H1 (cell line): ENCODE measurements around the gene BEX2. TPM values are rescaled to one million over a fixed set of nuclear protein-coding genes. Genes with fewer than 3 reads are reported as not detected.

Source experiments
- CTCF ChIA-PET: fragments of 300-600 bp; sonication (Branson Sonifier 250); formaldehyde crosslinking; loops from one replicate; lab custom pipeline; 2021; ENCODE audit not compliant: partially characterized antibody; lab: Charles Lee
- POLR2A ChIA-PET: fragments of 300-600 bp; sonication (Branson Sonifier 250); formaldehyde crosslinking; loops from one replicate; lab custom pipeline; 2021; ENCODE audit warnings: inconsistent platforms; ENCODE audit not compliant: partially characterized antibody; lab: Charles Lee
- DNase-seq, 2 experiments: peaks; one replicate each; pipeline versions ENCODE4 v3.0.0 to v3.0.0-alpha.2; 2010 to 2022; ENCODE audit warnings: low spot score in 2 of 2, low read depth in 1 of 2, mixed read lengths in 1 of 2
- FAIRE-seq: peaks from 2 replicates; lab custom pipeline; 2011; peaks lifted over from hg19 to GRCh38; lab: Jason Lieb, UNC
- H2AFZ ChIP-seq: 2 replicates; pipeline ENCODE4 v1.8.1; 2012; ENCODE audit warnings: low read length, inconsistent platforms
- H2AK5ac ChIP-seq: 2 replicates; pipeline ENCODE4 v1.6.1; 2013; ENCODE audit warnings: low read depth, low read length
- H2BK120ac ChIP-seq: replicated peaks from 2 replicates; pipeline ENCODE3; 2013; ENCODE audit warnings: low read depth, low read length, inconsistent platforms
- H2BK12ac ChIP-seq: 2 replicates; pipeline ENCODE4 v1.6.1; 2013; ENCODE audit warnings: low read depth, low read length
- H2BK15ac ChIP-seq: 2 replicates; pipeline ENCODE4 v1.6.1; 2013; ENCODE audit warnings: low read length
- H2BK20ac ChIP-seq: 2 replicates; pipeline ENCODE4 v1.6.1; 2013; ENCODE audit warnings: low read length
- H2BK5ac ChIP-seq: 2 replicates; pipeline ENCODE4 v1.6.1; 2013; ENCODE audit warnings: low read depth, low read length
- H3K14ac ChIP-seq: 2 replicates; pipeline ENCODE4 v1.6.1; 2013; ENCODE audit warnings: inconsistent platforms; ENCODE audit not compliant: insufficient read length
- H3K18ac ChIP-seq: 2 replicates; pipeline ENCODE4 v1.6.1; 2013; ENCODE audit warnings: low read length; ENCODE audit errors: extremely low read depth
- H3K23ac ChIP-seq: 2 replicates; pipeline ENCODE4 v1.6.1; 2013; ENCODE audit warnings: inconsistent platforms; ENCODE audit not compliant: insufficient read length
- H3K23me2 ChIP-seq: 2 replicates; pipeline ENCODE4 v1.6.1; 2013; ENCODE audit warnings: low read depth, low read length
- H3K27ac ChIP-seq: 2 replicates; pipeline ENCODE4 v1.6.1; 2011; ENCODE audit warnings: low read depth, low read length, inconsistent platforms
- H3K27me3 ChIP-seq, 4 experiments: replicated peaks in 1 of 4; 1 replicate in 1 of 4; 2 replicates in 3 of 4; pipeline versions ENCODE4 v1.6.1 to v1.8.1; 2011 to 2013; ENCODE audit warnings: low read length in 3 of 4, mild to moderate bottlenecking in 3 of 4, inconsistent platforms in 2 of 4, mixed read lengths in 2 of 4, moderate library complexity in 1 of 4; ENCODE audit not compliant: control insufficient read depth in 3 of 4, insufficient read depth in 3 of 4; ENCODE audit errors: extremely low read depth in 1 of 4
- H3K36me3 ChIP-seq, 4 experiments: 2 replicates each; pipeline versions ENCODE4 v1.6.1 to v1.8.1; 2011 to 2013; ENCODE audit warnings: mild to moderate bottlenecking in 4 of 4, low read length in 3 of 4, moderate library complexity in 2 of 4, control low read depth in 1 of 4, inconsistent platforms in 1 of 4; ENCODE audit not compliant: insufficient read depth in 4 of 4, control insufficient read depth in 2 of 4
- H3K4ac ChIP-seq: replicated peaks from 2 replicates; pipeline ENCODE3; 2013; ENCODE audit warnings: low read length, low read depth, mixed read lengths, inconsistent platforms; ENCODE audit not compliant: insufficient read length
- H3K4me1 ChIP-seq, 4 experiments: replicated peaks in 1 of 4; 1 replicate in 1 of 4; 2 replicates in 3 of 4; pipeline versions ENCODE4 v1.6.1 to v1.8.1; 2011 to 2013; ENCODE audit warnings: low read length in 3 of 4, inconsistent platforms in 2 of 4, mixed read lengths in 1 of 4; ENCODE audit not compliant: insufficient read depth in 4 of 4, control insufficient read depth in 3 of 4
- H3K4me2 ChIP-seq, 2 experiments: 2 replicates each; pipeline versions ENCODE4 v1.6.1 to v1.8.1; 2011 to 2013; ENCODE audit warnings: low read depth in 2 of 2, low read length in 2 of 2, control low read depth in 1 of 2, inconsistent platforms in 1 of 2, mild to moderate bottlenecking in 1 of 2; ENCODE audit not compliant: insufficient read depth in 1 of 2
- H3K4me3 ChIP-seq, 4 experiments: fragments of 200-600, 300-600 bp in 1 of 4; sonication (generic), shearing (Covaris generic), sonication (Bioruptor Twin) in 1 of 4; 2 replicates each; pipeline versions ENCODE4 v1.5.1 to v1.8.1; 2011 to 2016; ENCODE audit warnings: low read length in 4 of 4, low read depth in 3 of 4, control low read depth in 2 of 4, inconsistent platforms in 2 of 4, mild to moderate bottlenecking in 2 of 4, mixed read lengths in 1 of 4, moderate library complexity in 1 of 4; ENCODE audit not compliant: insufficient read depth in 2 of 4; ENCODE audit errors: extremely low read depth in 1 of 4
- H3K56ac ChIP-seq: replicated peaks from 2 replicates; pipeline ENCODE3; 2013; ENCODE audit warnings: low read depth, mild to moderate bottlenecking, mixed read lengths, low read length, inconsistent platforms; ENCODE audit not compliant: insufficient read length
- H3K79me1 ChIP-seq: 2 replicates; pipeline ENCODE4 v1.6.1; 2013; ENCODE audit warnings: low read depth, low read length, control low read depth
- H3K79me2 ChIP-seq, 2 experiments: 2 replicates each; pipeline versions ENCODE4 v1.6.1 to v1.8.1; 2012 to 2013; ENCODE audit warnings: low read length in 2 of 2, mild to moderate bottlenecking in 2 of 2, inconsistent platforms in 1 of 2; ENCODE audit not compliant: insufficient read depth in 2 of 2, control insufficient read depth in 1 of 2
- H3K9ac ChIP-seq, 4 experiments: replicated peaks in 1 of 4; 1 replicate in 1 of 4; 2 replicates in 3 of 4; pipeline versions ENCODE4 v1.6.1 to v1.8.1; 2011 to 2013; ENCODE audit warnings: low read depth in 3 of 4, low read length in 3 of 4, control low read depth in 2 of 4, mild to moderate bottlenecking in 2 of 4, moderate library complexity in 2 of 4, inconsistent platforms in 1 of 4; ENCODE audit errors: extremely low read depth in 1 of 4
- H3K9me3 ChIP-seq, 2 experiments: 2 replicates each; pipeline versions ENCODE4 v1.6.1 to v1.8.1; 2012 to 2013; ENCODE audit warnings: mild to moderate bottlenecking in 2 of 2, moderate library complexity in 2 of 2, control low read depth in 1 of 2, inconsistent platforms in 1 of 2, low read depth in 1 of 2, low read length in 1 of 2, mixed read lengths in 1 of 2; ENCODE audit not compliant: insufficient read depth in 2 of 2
- H4K20me1 ChIP-seq, 2 experiments: replicated peaks in 1 of 2; 2 replicates each; pipeline versions ENCODE3 to v1.8.1; 2011 to 2013; ENCODE audit warnings: inconsistent platforms in 2 of 2, low read length in 2 of 2, mild to moderate bottlenecking in 1 of 2; ENCODE audit not compliant: insufficient read depth in 2 of 2, control insufficient read depth in 1 of 2
- H4K5ac ChIP-seq: 2 replicates; pipeline ENCODE4 v1.6.1; 2013; ENCODE audit warnings: low read length, low read depth, mixed read lengths, inconsistent platforms; ENCODE audit not compliant: insufficient read length
- H4K8ac ChIP-seq: 2 replicates; pipeline ENCODE4 v1.8.0; 2013; ENCODE audit warnings: mild to moderate bottlenecking, moderate library complexity, low read length, inconsistent platforms; ENCODE audit not compliant: insufficient read depth; ENCODE audit errors: extremely low read depth
- H4K91ac ChIP-seq: replicated peaks from 2 replicates; pipeline ENCODE3; 2013; ENCODE audit warnings: low read length, mixed read lengths, inconsistent platforms; ENCODE audit not compliant: insufficient read length
- ASH2L ChIP-seq: fragments of 200-600, 300-600 bp; sonication (generic); IDR thresholded peaks from one replicate; pipeline ENCODE4 v1.7.1; 2017; ENCODE audit warnings: low read length
- BACH1 ChIP-seq: IDR thresholded peaks from 2 replicates; pipeline ENCODE4 v1.6.1; 2012; ENCODE audit warnings: low read length, improper control_type of control experiment
- CREB1 ChIP-seq: IDR thresholded peaks from 2 replicates; pipeline ENCODE4 v1.6.1; 2012; ENCODE audit warnings: inconsistent platforms
- GABPA ChIP-seq: IDR thresholded peaks from 2 replicates; pipeline ENCODE4 v1.6.1; 2011; ENCODE audit warnings: mild to moderate bottlenecking, low read length, moderate library complexity, borderline replicate concordance; ENCODE audit not compliant: insufficient read depth
- GTF2F1 ChIP-seq: IDR thresholded peaks from 2 replicates; pipeline ENCODE4 v1.6.1; 2012; ENCODE audit warnings: low read depth, low read length, improper control_type of control experiment, borderline replicate concordance
- MAFK ChIP-seq: IDR thresholded peaks from 2 replicates; pipeline ENCODE4 v1.6.1; 2012; ENCODE audit warnings: low read depth, mild to moderate bottlenecking, improper control_type of control experiment, low read length
- POLR2AphosphoS5 ChIP-seq: IDR thresholded peaks from 2 replicates; pipeline ENCODE4 v1.6.1; 2011; ENCODE audit warnings: low read depth, low read length
- RAD21 ChIP-seq, 2 experiments: IDR thresholded peaks in 1 of 2; conservative IDR thresholded peaks in 1 of 2; 2 replicates each; pipeline ENCODE4 v1.6.1; 2011; ENCODE audit warnings: low read depth in 2 of 2, low read length in 2 of 2, improper control_type of control experiment in 1 of 2, inconsistent platforms in 1 of 2, mild to moderate bottlenecking in 1 of 2, moderate library complexity in 1 of 2
- RXRA ChIP-seq: IDR thresholded peaks from 2 replicates; pipeline ENCODE4 v1.6.1; 2011; ENCODE audit warnings: low read depth, mild to moderate bottlenecking, low read length, moderate library complexity; ENCODE audit not compliant: insufficient read depth
- SIX5 ChIP-seq: IDR thresholded peaks from 2 replicates; pipeline ENCODE4 v1.6.1; 2011; ENCODE audit warnings: mild to moderate bottlenecking, low read depth, low read length
- SP2 ChIP-seq: IDR thresholded peaks from 2 replicates; pipeline ENCODE4 v1.6.1; 2012; ENCODE audit warnings: mild to moderate bottlenecking, low read length, inconsistent platforms
- SRF ChIP-seq: IDR thresholded peaks from 2 replicates; pipeline ENCODE4 v1.6.1; 2011; ENCODE audit warnings: mild to moderate bottlenecking, low read depth, low read length, moderate library complexity
- TCF12 ChIP-seq: IDR thresholded peaks from 2 replicates; pipeline ENCODE4 v1.6.1; 2011; ENCODE audit warnings: low read depth, mild to moderate bottlenecking, low read length
- TEAD4 ChIP-seq: IDR thresholded peaks from 2 replicates; pipeline ENCODE4 v1.6.1; 2012; ENCODE audit warnings: low read depth, low read length, inconsistent platforms, mixed read lengths
- USF2 ChIP-seq: IDR thresholded peaks from 2 replicates; pipeline ENCODE4 v1.6.1; 2011; ENCODE audit warnings: low read length, improper control_type of control experiment
- WGBS, 2 experiments: shearing (Covaris generic) in 1 of 2; methylation state at CpG; one replicate each; pipeline versions ENCODE4 v1.1.6 to v1.1.7; 2013 to 2015; ENCODE audit warnings: low lambda C conversion rate in 2 of 2, mixed read lengths in 2 of 2, inconsistent platforms in 1 of 2, low coverage in 1 of 2, missing lambda C conversion rate in 1 of 2; ENCODE audit not compliant: insufficient replicate concordance in 2 of 2, insufficient coverage in 1 of 2, insufficient read length in 1 of 2; ENCODE audit errors: extremely low coverage in 1 of 2, missing lambda C conversion rate in 1 of 2; 5-methylcytosine and 5-hydroxymethylcytosine counted together
- polyA plus RNA-seq, 7 experiments: library from polyadenylated mRNA; depleted of rRNA in 3 of 7; stranded (reverse) in 5 of 7; unstranded in 2 of 7; fragments of >200 nt in 5 of 7; fragments of 200-250 nt in 2 of 7; gene quantifications; 1 replicate in 5 of 7; 2 replicates in 1 of 7; 4 replicates in 1 of 7; pipeline versions ENCODE4 v1.2.1 to v1.2.3, GENCODE V29; 2011 to 2013; ENCODE audit warnings: missing spikeins in 2 of 7, mixed read lengths in 2 of 7
- total RNA-seq: library from RNA; stranded (reverse); fragmentation: NEBNext Ultra II Directional; extraction: Animal tissue kit (Norgen Biotek cat#: 25700); gene quantifications from 2 replicates; pipeline ENCODE4 v1.2.1, GENCODE V29; 2021

The BEX2 gene
- total and polyA plus RNA-seq, 2 of the 8 experiments (the other 6 are each of a cell fraction or from before 2014, with no cell fraction given) = 53.8 to 60.2 TPM

- Histone ChIP-seq H2BK5ac (no peak overlapping the region), H3K14ac (no peak overlapping the region)
- TF ChIP-seq USF2 (no peak), TEAD4 (no peak), POLR2AphosphoS5 (no peak), RAD21 (IDR thresholded peaks at IDR 0.05 in 1 of 2, conservative IDR thresholded peaks at IDR 0.05 in 1 of 2; ENCODE audit: low read depth in 2 of 2, low read length in 2 of 2) (no peak), RXRA (no peak), GTF2F1 (no peak), SRF (no peak), GABPA (no peak), CREB1 (no peak), MAFK (no peak), BACH1 (no peak), SIX5 (no peak), SP2 (no peak), ASH2L (no peak), TCF12 (no peak)
These were observed 36.5 kb downstream of the BEX2 start for GRCh38 chrX:103274284-103274683.

More at GRCh38 chrX:103274284-103274683, 36.5 kb downstream of the BEX2 start:
- Histone ChIP-seq H2BK15ac (no peak overlapping the region), H3K23ac (no peak overlapping the region), H2BK20ac (no peak overlapping the region), H3K4me1 (no peaks in the 10 kb centered on the region), H4K8ac (no peak overlapping the region), H3K36me3 (no peaks in the 10 kb centered on the region), H2BK120ac (no peak overlapping the region), H2AK5ac (no peak overlapping the region), H3K27ac (no peak overlapping the region), H3K18ac (no peak overlapping the region), H3K79me1 (no peaks in the 10 kb centered on the region), H3K4ac (no peak overlapping the region), H3K27me3 (no peaks in the 10 kb centered on the region; a peak in 1 of 7 replicates), H3K4me2 (no peak overlapping the region), H3K9ac (no peak overlapping the region), H3K79me2 (no peaks in the 10 kb centered on the region), H3K56ac (no peak overlapping the region), H4K91ac (no peak overlapping the region), H3K4me3 (no peak overlapping the region), H4K5ac (no peak overlapping the region), H4K20me1 (no peaks in the 10 kb centered on the region), H3K23me2 (peaks cover 3% of the 10 kb centered on the region; the same call in 1 of the 2 replicates), H2BK12ac (no peak overlapping the region), H3K9me3 (no peaks in the 10 kb centered on the region), H2AFZ (no peak overlapping the region)
- FAIRE-seq = no peak
- WGBS, 2 experiments = 90% methylated on average over 4 of the region's 4 CpGs; no CpG with 5 or more reads in 1 of the 2 experiments
- ChIA-PET POLR2A (no interaction called here), CTCF (no interaction called here)
- no peak for DNase-seq
